ENCODE data around the gene BLVRA. TPM values are rescaled to one million over a fixed set of nuclear protein-coding genes. Genes with fewer than 3 reads are reported as not detected.

The BLVRA gene
- total and polyA plus RNA-seq, 2 experiments from 2014 or later = 21.0 to 34.2 TPM

GRCh38 chr7:43850348-43851116 lies 92.1 kb downstream of the BLVRA start:
- Histone ChIP-seq H3K27me3 (no peaks in the 10 kb centered on the region), H3K4me3 (no peak overlapping the region), H3K4me1 (ENCODE audit: insufficient read depth) (no peaks in the 10 kb centered on the region), H3K27ac (no peak overlapping the region), H3K9me2 (replicated peaks; ENCODE audit: insufficient read depth) (no peaks in the 10 kb centered on the region), H3K36me3 (replicated peaks; ENCODE audit: insufficient read depth, low read depth) (no peaks in the 10 kb centered on the region), H4K20me1 (ENCODE audit: insufficient read depth, poor library complexity, severe bottlenecking) (no peaks in the 10 kb centered on the region), H3K4me2 (no peak overlapping the region), H3K79me2 (no peaks in the 10 kb centered on the region), H3K9me3 (ENCODE audit: low read depth) (no peaks in the 10 kb centered on the region), H2AFZ (no peak overlapping the region)
- DNase-seq (ENCODE audit: low spot score) = no peak
- WGBS (ENCODE audit: low lambda C conversion rate, missing lambda C conversion rate) = 89% methylated on average over 5 of the region's 5 CpGs
- TF ChIP-seq EZH2 (IDR thresholded peaks at IDR 0.05; ENCODE audit: borderline replicate concordance) (no peak), CTCF (IDR thresholded peaks at IDR 0.05; ENCODE audit: poor library complexity) (no peak), EZH2phosphoT487 (IDR thresholded peaks at IDR 0.05; ENCODE audit: low read depth, severe bottlenecking, unreplicated experiment) (no peak)

GRCh38 chr7:43851805-43852204 lies 93.3 kb downstream of the BLVRA start:
- Histone ChIP-seq H4K20me1 (ENCODE audit: insufficient read depth, poor library complexity, severe bottlenecking) (no peaks in the 10 kb centered on the region), H3K36me3 (replicated peaks; ENCODE audit: insufficient read depth, low read depth) (no peaks in the 10 kb centered on the region), H2AFZ (no peak overlapping the region), H3K27ac (no peak overlapping the region), H3K9me2 (replicated peaks; ENCODE audit: insufficient read depth) (no peaks in the 10 kb centered on the region), H3K9me3 (ENCODE audit: low read depth) (no peaks in the 10 kb centered on the region), H3K4me3 (no peak overlapping the region), H3K4me2 (no peak overlapping the region), H3K4me1 (ENCODE audit: insufficient read depth) (no peaks in the 10 kb centered on the region), H3K79me2 (no peaks in the 10 kb centered on the region), H3K27me3 (no peaks in the 10 kb centered on the region)
- 84% methylated on average over 2 of the region's 2 CpGs for WGBS (ENCODE audit: low lambda C conversion rate, missing lambda C conversion rate)
- no peak for TF ChIP-seq CTCF (IDR thresholded peaks at IDR 0.05; ENCODE audit: poor library complexity)
- TF ChIP-seq EZH2 (IDR thresholded peaks at IDR 0.05; ENCODE audit: borderline replicate concordance) = no peak
- TF ChIP-seq EZH2phosphoT487 (IDR thresholded peaks at IDR 0.05; ENCODE audit: low read depth, severe bottlenecking, unreplicated experiment) = no peak
- peak; percentile 20 for DNase-seq (ENCODE audit: low spot score)

DNA sequence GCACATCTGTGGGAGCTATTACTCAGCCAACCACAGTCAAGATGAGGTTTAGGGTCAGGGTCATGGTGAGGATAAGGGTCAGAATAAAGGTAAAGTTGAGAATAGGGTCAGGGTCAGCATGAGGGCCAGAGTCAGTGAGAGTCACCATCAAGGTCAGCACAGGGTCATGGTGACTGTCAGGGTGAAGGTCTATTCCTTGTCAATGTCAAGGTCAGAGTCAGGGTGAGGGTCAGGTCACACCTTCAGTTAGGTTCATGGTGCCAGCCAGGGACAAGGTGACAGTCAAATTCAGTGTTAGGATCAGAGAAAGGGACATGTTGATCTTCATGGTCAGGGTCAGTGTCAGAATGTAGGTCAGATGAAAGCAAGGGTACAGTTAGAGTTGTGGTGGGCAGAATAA lies 96.7 kb downstream of the BLVRA start:
- TF ChIP-seq EZH2phosphoT487 (IDR thresholded peaks at IDR 0.05; ENCODE audit: low read depth, severe bottlenecking, unreplicated experiment) (no peak), CTCF (IDR thresholded peaks at IDR 0.05; ENCODE audit: poor library complexity) (no peak), EZH2 (IDR thresholded peaks at IDR 0.05; ENCODE audit: borderline replicate concordance) (no peak)
- no peak overlapping the region for H2AFZ ChIP-seq
- no peak overlapping the region for H3K27ac ChIP-seq
- H3K4me1 ChIP-seq (ENCODE audit: insufficient read depth) = no peaks in the 10 kb centered on the region
- H3K4me3 ChIP-seq = no peak overlapping the region
- H4K20me1 ChIP-seq (ENCODE audit: insufficient read depth, poor library complexity, severe bottlenecking) = no peaks in the 10 kb centered on the region
- no peak for DNase-seq (ENCODE audit: low spot score)
- H3K27me3 ChIP-seq = no peaks in the 10 kb centered on the region
- H3K9me2 ChIP-seq (replicated peaks; ENCODE audit: insufficient read depth) = no peaks in the 10 kb centered on the region
- H3K9me3 ChIP-seq (ENCODE audit: low read depth) = no peaks in the 10 kb centered on the region
- H3K4me2 ChIP-seq = no peak overlapping the region
- H3K79me2 ChIP-seq = no peaks in the 10 kb centered on the region
- no peaks in the 10 kb centered on the region for H3K36me3 ChIP-seq (replicated peaks; ENCODE audit: insufficient read depth, low read depth)

All from hepatocyte (in vitro differentiated cells).